ENCODE data around the gene ZNF324. TPM values are rescaled to one million over a fixed set of nuclear protein-coding genes. Genes with fewer than 3 reads are reported as not detected.
A peak's percentile ranks its signal among the peaks of the same experiment; 100 is the strongest.

The ZNF324 gene
- total and polyA plus RNA-seq, 2 of the 13 experiments (the other 11 are each of a cell fraction or from before 2014, with no cell fraction given) = 1.1 to 4.7 TPM

DNA sequence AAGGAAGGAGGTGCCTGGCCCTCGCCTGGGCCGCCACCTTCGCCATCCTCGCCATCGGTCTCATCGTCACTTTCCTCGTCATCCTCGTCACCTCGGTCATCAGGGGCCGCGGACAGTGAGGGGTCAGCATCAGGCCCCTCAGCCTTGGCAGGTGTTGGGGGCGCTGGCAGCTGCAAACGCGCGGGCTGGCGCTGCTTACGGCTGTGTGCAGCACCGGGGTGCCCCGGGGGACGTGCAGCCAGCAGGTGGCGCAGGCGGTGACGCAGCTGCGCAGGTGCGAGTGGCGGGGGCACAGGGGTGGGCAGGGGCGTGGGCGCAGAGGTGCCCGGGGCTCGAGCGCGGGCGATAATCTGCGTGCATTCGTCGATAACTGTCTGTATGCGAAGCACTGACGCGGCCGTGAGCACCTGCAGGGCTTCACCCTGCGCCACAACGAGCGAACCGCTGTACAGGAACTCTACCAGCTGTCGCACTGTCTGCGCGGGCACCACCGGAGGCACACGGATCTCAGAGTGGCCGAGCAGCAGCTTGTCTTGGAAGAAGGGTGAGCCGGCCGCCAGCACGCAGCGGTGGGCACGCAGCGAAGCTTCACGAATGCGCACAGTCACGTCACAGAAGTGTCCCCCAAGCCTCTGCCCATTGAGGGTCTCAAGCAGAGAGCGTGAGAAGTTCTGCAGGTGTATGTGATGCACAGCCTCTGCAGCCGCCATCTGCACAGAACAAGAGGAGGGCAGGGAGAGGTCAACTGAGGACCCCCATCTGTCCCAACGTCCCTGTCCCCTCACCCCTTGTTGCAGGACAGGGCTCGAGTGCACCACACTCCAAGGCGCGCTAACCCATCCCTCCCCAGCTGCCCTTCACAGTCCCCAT is 50.3 kb downstream of the ZNF324 start (continued):
- TF ChIP-seq SPEN (CRISPR knock-in tag; IDR thresholded peaks at IDR 0.05; ENCODE audit: low read depth) = no peak
- TF ChIP-seq SRSF9 (IDR thresholded peaks at IDR 0.05; ENCODE audit: borderline replicate concordance, insufficient read depth, low read depth, low read length, poor library complexity, severe bottlenecking) = no peak
- TF ChIP-seq, protein P1, sequence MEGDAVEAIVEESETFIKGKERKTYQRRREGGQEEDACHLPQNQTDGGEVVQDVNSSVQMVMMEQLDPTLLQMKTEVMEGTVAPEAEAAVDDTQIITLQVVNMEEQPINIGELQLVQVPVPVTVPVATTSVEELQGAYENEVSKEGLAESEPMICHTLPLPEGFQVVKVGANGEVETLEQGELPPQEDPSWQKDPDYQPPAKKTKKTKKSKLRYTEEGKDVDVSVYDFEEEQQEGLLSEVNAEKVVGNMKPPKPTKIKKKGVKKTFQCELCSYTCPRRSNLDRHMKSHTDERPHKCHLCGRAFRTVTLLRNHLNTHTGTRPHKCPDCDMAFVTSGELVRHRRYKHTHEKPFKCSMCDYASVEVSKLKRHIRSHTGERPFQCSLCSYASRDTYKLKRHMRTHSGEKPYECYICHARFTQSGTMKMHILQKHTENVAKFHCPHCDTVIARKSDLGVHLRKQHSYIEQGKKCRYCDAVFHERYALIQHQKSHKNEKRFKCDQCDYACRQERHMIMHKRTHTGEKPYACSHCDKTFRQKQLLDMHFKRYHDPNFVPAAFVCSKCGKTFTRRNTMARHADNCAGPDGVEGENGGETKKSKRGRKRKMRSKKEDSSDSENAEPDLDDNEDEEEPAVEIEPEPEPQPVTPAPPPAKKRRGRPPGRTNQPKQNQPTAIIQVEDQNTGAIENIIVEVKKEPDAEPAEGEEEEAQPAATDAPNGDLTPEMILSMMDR (CRISPR knock-in tag; IDR thresholded peaks at IDR 0.05) = peak; percentile 17; the same call in 1 of the 2 replicates
- TF ChIP-seq FOXA1 (IDR thresholded peaks at IDR 0.05) = no peak
- no peak for TF ChIP-seq FOXA1 (CRISPR knock-in tag; IDR thresholded peaks at IDR 0.05)
- TF ChIP-seq FOXC1 (CRISPR knock-in tag; IDR thresholded peaks at IDR 0.05; ENCODE audit: borderline replicate concordance) = no peak
- TF ChIP-seq ZNF329 (CRISPR knock-in tag; IDR thresholded peaks at IDR 0.05; ENCODE audit: low read depth) = no peak
- 0 out of 2 replicates have a peak, but pooled peaks have one; percentile 20 for TF ChIP-seq ZBTB38 (CRISPR knock-in tag; IDR thresholded peaks at IDR 0.05)
- TF ChIP-seq NCOR1 (IDR thresholded peaks at IDR 0.05; ENCODE audit: borderline replicate concordance, low read length) = no peak
- TF ChIP-seq POLR2AphosphoS2 (IDR thresholded peaks at IDR 0.05; ENCODE audit: low read depth, low read length) = no peak
- no peak for TF ChIP-seq ZNF33B (CRISPR knock-in tag; IDR thresholded peaks at IDR 0.05)
- TF ChIP-seq ZMAT3 (CRISPR knock-in tag; conservative IDR thresholded peaks at IDR 0.05) = no peak
- no peak for TF ChIP-seq TP53 (CRISPR knock-in tag; conservative IDR thresholded peaks at IDR 0.05)
- TF ChIP-seq, protein P2, sequence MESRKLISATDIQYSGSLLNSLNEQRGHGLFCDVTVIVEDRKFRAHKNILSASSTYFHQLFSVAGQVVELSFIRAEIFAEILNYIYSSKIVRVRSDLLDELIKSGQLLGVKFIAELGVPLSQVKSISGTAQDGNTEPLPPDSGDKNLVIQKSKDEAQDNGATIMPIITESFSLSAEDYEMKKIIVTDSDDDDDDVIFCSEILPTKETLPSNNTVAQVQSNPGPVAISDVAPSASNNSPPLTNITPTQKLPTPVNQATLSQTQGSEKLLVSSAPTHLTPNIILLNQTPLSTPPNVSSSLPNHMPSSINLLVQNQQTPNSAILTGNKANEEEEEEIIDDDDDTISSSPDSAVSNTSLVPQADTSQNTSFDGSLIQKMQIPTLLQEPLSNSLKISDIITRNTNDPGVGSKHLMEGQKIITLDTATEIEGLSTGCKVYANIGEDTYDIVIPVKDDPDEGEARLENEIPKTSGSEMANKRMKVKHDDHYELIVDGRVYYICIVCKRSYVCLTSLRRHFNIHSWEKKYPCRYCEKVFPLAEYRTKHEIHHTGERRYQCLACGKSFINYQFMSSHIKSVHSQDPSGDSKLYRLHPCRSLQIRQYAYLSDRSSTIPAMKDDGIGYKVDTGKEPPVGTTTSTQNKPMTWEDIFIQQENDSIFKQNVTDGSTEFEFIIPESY (CRISPR knock-in tag; IDR thresholded peaks at IDR 0.05) = peak; percentile 85
- TF ChIP-seq, protein P3, sequence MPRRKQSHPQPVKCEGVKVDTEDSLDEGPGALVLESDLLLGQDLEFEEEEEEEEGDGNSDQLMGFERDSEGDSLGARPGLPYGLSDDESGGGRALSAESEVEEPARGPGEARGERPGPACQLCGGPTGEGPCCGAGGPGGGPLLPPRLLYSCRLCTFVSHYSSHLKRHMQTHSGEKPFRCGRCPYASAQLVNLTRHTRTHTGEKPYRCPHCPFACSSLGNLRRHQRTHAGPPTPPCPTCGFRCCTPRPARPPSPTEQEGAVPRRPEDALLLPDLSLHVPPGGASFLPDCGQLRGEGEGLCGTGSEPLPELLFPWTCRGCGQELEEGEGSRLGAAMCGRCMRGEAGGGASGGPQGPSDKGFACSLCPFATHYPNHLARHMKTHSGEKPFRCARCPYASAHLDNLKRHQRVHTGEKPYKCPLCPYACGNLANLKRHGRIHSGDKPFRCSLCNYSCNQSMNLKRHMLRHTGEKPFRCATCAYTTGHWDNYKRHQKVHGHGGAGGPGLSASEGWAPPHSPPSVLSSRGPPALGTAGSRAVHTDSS (CRISPR knock-in tag; conservative IDR thresholded peaks at IDR 0.05) = no peak
- TF ChIP-seq, protein P4, sequence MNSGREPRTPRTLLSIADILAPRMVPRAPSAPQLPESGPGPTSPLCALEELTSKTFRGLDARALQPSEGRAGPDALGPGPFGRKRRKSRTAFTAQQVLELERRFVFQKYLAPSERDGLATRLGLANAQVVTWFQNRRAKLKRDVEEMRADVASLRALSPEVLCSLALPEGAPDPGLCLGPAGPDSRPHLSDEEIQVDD (CRISPR knock-in tag; IDR thresholded peaks at IDR 0.05; ENCODE audit: borderline replicate concordance) = no peak
- TF ChIP-seq MAF1 (CRISPR knock-in tag; IDR thresholded peaks at IDR 0.05; ENCODE audit: borderline replicate concordance) = no peak
- TF ChIP-seq HOXA3 (CRISPR knock-in tag; IDR thresholded peaks at IDR 0.05) = peak; percentile 72
- TF ChIP-seq ZNF761 (CRISPR knock-in tag; conservative IDR thresholded peaks at IDR 0.05) = no peak
